IPS-18c (cell line): ENCODE results near the gene C6orf141.
"Not testable (repeated sequence)": the region's sequence is repeated elsewhere in the genome, so short reads cannot be mapped to it uniquely, and the experiment has no call there.

Source experiments
- H3K4me3 ChIP-seq: 2 replicates; pipeline ENCODE4 v1.7.0; 2013; ENCODE audit warnings: low read depth, mild to moderate bottlenecking, low read length, moderate library complexity; ENCODE audit not compliant: insufficient read depth
- H3K9me3 ChIP-seq: one replicate; pipeline ENCODE4 v1.6.1; 2013; ENCODE audit warnings: mild to moderate bottlenecking, low read length, moderate library complexity; ENCODE audit not compliant: control insufficient read depth, insufficient read depth

The C6orf141 gene

GRCh38 chr6:49556429-49556837, 6.0 kb downstream of the C6orf141 start:
- Histone ChIP-seq H3K9me3 (no peaks in the 10 kb centered on the region), H3K4me3 (no peak overlapping the region)

- H3K9me3 ChIP-seq: no peaks in the 10 kb centered on the region
- H3K4me3 ChIP-seq: no peak overlapping the region
These were observed 6.7 kb downstream of the C6orf141 start for GRCh38 chr6:49557177-49557576.

- Histone ChIP-seq H3K4me3 (no peak overlapping the region), H3K9me3 (no peaks in the 10 kb centered on the region)
These were observed 7.8 kb downstream of the C6orf141 start for GRCh38 chr6:49558238-49558637.

DNA sequence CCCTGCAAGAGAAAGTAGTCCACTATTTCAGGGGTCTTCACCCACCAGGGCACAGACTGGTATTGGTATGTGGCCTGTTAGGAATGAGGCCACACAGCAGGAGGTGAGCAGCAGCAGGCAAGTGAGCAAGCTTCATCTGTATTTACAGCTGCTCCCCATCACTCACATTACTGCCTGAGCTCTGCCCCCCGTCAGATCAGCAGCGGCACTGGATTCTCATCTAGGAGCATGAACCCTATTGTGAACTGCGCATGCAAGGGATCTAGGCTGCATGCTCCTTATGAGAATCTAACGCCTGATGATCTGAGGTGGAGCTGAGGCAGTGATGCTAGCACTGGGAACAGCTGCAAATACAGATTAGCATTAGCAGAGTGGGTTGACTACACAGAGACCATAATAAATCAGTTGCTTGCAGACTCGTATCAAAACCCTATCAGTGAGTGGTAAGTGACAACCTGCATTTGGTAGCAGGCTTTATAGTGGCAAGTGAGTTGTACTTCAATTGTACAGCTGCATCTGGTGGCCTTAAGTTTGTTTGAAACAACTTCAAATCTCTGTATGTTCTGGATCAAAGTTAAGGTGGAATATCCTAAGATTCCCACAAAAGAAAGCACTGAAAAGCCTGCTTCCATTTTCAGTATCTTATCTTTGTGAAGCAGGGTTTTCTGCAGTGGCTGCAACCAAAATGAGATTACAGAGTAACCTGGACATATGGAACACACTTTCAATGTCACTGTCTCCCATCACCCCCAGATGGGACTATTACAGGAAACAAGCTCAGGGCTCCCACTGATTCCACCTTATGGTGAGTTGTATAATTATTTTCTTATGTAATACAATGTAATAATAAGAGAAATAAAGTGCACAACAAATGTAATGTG, 12.8 kb downstream of the C6orf141 start:
- no peak overlapping the region for H3K4me3 ChIP-seq

DNA sequence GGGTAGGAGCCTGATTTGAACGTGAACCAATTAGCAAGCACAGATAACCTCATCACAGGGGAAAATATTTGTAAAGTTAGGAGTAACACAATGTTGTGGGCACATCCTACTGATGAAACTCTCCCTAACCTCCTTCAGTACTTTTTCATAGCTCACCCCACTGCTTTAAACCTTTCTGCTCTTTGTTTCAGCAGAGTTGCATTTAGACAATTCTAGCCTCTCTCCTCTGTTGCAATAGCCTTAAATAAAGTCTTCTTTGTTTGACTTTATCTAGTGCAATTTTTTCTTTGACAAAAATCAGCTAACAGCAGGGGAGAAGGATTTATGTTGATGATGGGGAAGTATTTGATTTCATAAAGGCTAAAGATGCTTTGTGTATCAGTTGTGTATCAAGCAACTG, 14.1 kb downstream of the C6orf141 start:
- no peaks in the 10 kb centered on the region for H3K9me3 ChIP-seq
- no peak overlapping the region for H3K4me3 ChIP-seq

More for the DNA sequence above, 12.8 kb downstream of the C6orf141 start:
- no peaks in the 10 kb centered on the region for H3K9me3 ChIP-seq

DNA sequence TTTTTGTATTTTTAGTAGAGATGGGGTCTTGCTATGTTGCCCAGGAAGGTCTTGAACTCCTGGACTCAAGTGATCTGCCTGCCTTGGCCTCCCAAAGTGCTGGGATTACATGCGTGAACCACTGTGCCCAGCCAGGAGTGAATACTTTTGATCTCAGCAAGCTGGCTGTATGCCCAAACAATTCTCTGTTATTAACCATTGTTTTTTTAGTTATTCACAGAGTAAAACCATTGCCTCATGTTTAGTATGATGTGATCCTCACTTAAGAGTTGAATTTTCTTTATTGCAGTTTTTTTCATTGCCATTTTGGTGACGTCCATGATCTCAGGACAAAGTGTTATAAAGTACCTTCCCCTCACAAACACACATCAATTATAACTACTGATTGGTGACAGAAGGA, 14.8 kb downstream of the C6orf141 start:
- Histone ChIP-seq H3K9me3 (no peaks in the 10 kb centered on the region), H3K4me3 (no peak overlapping the region)

DNA sequence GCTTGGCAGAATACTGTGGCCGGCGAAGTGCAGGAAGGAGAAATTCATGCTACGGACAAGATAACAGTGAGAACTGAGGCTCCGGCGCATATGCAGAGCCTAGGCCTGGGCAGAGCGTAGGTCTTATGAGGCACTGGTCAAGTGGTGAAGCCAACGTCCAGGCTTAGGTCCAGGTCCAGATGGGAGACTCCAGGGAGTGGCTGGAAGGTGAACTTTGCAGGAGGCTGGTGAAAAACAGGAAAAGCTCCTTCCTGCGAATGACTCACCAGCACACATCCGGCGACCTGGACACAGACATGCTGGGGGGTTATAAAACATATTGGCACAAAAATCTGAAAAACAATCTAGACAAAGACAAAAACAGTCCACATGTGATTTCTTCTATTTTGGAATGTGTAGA, 15.4 kb downstream of the C6orf141 start:
- Histone ChIP-seq H3K9me3 (no peaks in the 10 kb centered on the region), H3K4me3 (no peak overlapping the region)

GRCh38 chr6:49570474-49571079, 20.1 kb downstream of the C6orf141 start:
- H3K9me3 ChIP-seq: no peaks in the 10 kb centered on the region

DNA sequence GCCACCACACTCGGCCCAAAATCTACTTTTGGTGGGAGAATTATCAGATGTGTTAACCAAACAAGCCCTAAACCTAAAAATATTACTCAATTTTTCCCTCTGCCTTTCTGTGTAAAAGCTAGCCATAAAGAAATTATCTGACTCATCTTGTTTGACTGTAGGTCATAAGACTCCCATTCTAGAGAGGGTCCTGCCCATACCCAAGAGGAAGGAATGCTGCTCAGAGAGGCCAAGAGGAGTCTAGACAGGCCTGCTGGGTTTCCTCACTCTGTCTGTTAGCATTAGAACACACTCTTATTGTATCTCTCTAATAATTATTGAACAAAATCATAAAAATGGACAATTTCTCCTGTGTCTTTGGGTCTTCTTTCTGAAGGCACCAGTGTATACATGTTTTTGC, 26.1 kb downstream of the C6orf141 start:
- Histone ChIP-seq H3K9me3 (no peaks in the 10 kb centered on the region), H3K4me3 (no peak overlapping the region)

More at GRCh38 chr6:49570474-49571079, 20.1 kb downstream of the C6orf141 start:
- no peak overlapping the region for H3K4me3 ChIP-seq

DNA sequence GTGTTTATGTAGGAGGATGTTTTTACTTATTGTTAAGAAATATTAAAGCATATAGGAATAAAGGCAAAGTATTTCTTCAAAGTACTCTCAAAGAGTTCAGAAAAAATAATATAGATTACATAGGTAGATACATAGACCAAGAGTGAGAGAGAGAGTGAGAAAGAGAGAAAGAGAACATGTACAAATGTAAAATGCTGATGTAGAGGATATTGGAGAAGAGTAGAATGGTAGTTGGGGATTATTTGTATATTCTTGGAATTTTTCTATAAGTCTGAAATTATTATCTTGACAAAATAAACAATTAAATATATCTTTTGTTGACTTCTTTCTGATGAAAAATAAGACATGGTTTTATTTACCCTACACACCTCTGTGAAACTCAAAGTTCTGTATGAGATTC, 29.2 kb downstream of the C6orf141 start:
- H3K9me3 ChIP-seq: no peaks in the 10 kb centered on the region
- no peak overlapping the region for H3K4me3 ChIP-seq

DNA sequence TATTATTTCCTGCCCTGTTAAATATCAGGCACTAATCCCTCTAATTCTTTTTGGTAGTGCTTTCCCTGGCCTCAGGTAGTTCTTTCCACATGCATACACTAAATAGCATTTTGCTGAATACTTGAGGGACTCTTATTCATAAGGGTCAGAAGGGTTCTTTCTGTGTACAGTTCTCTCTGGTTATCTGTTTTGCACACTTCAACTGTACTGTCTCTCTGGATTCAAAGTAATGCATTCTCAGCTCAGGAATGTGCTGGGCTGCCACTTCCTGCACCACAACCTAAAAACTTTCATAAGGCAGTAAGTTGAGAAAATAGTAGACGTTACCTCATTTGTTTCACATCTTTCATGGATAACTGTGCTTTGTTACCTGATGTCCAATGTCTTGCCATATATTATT, 32.1 kb downstream of the C6orf141 start:
- no peak overlapping the region for H3K4me3 ChIP-seq
- H3K9me3 ChIP-seq: no peaks in the 10 kb centered on the region

DNA sequence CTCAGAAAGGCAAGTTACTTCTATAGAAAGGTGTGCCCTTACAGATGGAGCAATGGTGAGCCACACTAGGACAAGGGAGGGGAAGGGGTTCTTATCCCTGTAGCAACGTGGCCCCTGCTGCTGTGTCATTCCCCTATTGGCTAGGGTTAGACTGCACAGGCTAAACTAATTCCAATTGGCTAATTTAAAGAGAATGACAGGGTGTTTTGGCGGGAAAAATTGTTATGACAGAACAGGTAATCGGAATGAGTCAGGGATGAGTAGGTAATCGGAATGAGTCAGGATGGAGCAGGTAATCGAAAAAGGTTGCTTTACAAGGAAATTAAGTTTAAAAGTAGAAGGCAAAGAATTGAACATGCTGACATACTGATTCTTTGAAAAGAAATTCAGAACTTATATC, 36.8 kb downstream of the C6orf141 start:
- H3K9me3 ChIP-seq, H3K4me3 ChIP-seq: not testable (repeated sequence)
